CD4-positive, alpha-beta T cell treated with Interleukin-2 at 100 ng/mL for 4 hours (primary cell): ENCODE measurements around the gene AP1G1.

Experiments
- DNase-seq: peaks from one replicate; pipeline ENCODE4 v3.0.0-alpha.2; 2020; ENCODE audit warnings: low spot score

Gene AP1G1

GRCh38 chr16:71754108-71754507, 54.5 kb downstream of the AP1G1 start:
- DNase-seq, result no peak

- DNase-seq, result no peak
These were observed 60.4 kb downstream of the AP1G1 start for GRCh38 chr16:71748226-71748625.

- peak; percentile 49 for DNase-seq
These were observed 62.1 kb downstream of the AP1G1 start for GRCh38 chr16:71746442-71747046.

- no peak for DNase-seq
These were observed 69.8 kb downstream of the AP1G1 start for GRCh38 chr16:71738855-71739254.

- DNase-seq, result no peak
These were observed 71.1 kb downstream of the AP1G1 start for GRCh38 chr16:71737501-71737900.

- no peak for DNase-seq
These were observed 74.1 kb downstream of the AP1G1 start for GRCh38 chr16:71734511-71734910.

GRCh38 chr16:71732587-71732986, 76.0 kb downstream of the AP1G1 start:
- no peak for DNase-seq

- no peak for DNase-seq
These were observed 80.9 kb downstream of the AP1G1 start for GRCh38 chr16:71727551-71728324.

- no peak for DNase-seq
These were observed 81.9 kb downstream of the AP1G1 start for GRCh38 chr16:71726476-71727315.

- DNase-seq, result no peak
These were observed 84.3 kb downstream of the AP1G1 start, which contains the start of gene PHLPP2 for GRCh38 chr16:71724320-71724751. Gene PHLPP2 (minus strand): TSS chr16:71724701. CDS start chr16:71714795, 9,906 bp downstream.

- peak; percentile 75 for DNase-seq
These were observed 84.9 kb downstream of the AP1G1 start for GRCh38 chr16:71723537-71724319.

- peak; percentile 46 for DNase-seq
These were observed 85.7 kb downstream of the AP1G1 start for GRCh38 chr16:71722801-71723536.

GRCh38 chr16:71721066-71721740, 87.4 kb downstream of the AP1G1 start:
- no peak for DNase-seq

- no peak for DNase-seq
These were observed 96.1 kb downstream of the AP1G1 start for GRCh38 chr16:71712501-71712900.

- DNase-seq, result no peak
These were observed 96.8 kb downstream of the AP1G1 start for GRCh38 chr16:71711789-71712188.

GRCh38 chr16:71709229-71709781, 99.3 kb downstream of the AP1G1 start:
- DNase-seq, result no peak

GRCh38 chr16:71708696-71709095, 99.9 kb downstream of the AP1G1 start:
- DNase-seq, result no peak

GRCh38 chr16:71707199-71707598, 101.4 kb downstream of the AP1G1 start:
- DNase-seq, result no peak

- DNase-seq, result no peak
These were observed 102.6 kb downstream of the AP1G1 start for GRCh38 chr16:71706046-71706445.

GRCh38 chr16:71703333-71703732, 105.3 kb downstream of the AP1G1 start:
- DNase-seq, result no peak
